HG03159 (cell line): ENCODE data around the gene SIGLEC9.

ENCODE experiments used
- ATAC-seq: cut with Tn5 transposase; IDR thresholded peaks from one replicate; pipeline ENCODE4 v1.9.1; 2021; ENCODE audit warnings: mild to moderate bottlenecking, moderate library complexity; ENCODE audit not compliant: unreplicated experiment

The SIGLEC9 gene

DNA sequence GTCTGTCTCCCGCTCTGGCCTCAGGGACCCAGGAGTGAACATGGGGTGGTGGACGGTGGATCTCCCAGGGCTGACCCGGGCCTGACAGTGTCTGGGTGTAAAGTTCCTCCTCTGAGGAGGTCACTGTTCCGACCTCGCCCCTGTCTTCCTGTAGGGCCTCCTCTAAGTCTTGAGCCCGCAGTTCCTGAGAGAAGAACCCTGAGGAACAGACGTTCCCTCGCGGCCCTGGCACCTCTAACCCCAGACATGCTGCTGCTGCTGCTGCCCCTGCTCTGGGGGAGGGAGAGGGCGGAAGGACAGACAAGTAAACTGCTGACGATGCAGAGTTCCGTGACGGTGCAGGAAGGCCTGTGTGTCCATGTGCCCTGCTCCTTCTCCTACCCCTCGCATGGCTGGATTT, at the start of gene SIGLEC9:
TSS of gene SIGLEC9 (plus strand) at position 178 of the 400 bp plus-strand sequence. CDS start at position 247, 69 bp downstream.
- ATAC-seq = no peak

DNA sequence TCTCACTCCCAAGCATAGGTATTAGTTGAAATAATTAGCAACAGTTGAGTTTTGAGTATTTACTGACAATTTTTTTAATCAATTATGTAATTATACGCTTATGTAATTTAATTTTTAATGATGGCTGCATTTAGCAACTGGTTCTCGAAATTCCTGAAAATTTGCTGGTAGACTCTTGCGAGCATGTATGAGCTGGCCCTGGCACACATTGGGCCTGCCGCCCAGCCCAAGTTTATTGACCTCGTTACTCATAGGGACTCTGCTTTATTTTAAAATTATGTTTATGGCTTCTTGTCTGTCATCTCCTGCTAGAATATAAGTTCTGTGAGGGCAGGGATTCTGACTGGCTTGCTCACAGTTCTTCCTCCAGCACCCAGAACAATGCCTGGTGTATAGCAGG, 48.7 kb upstream of the SIGLEC9 start:
- no peak for ATAC-seq

- no peak for ATAC-seq
These were observed 48.0 kb upstream of the SIGLEC9 start for GRCh38 chr19:51076631-51077213.

DNA sequence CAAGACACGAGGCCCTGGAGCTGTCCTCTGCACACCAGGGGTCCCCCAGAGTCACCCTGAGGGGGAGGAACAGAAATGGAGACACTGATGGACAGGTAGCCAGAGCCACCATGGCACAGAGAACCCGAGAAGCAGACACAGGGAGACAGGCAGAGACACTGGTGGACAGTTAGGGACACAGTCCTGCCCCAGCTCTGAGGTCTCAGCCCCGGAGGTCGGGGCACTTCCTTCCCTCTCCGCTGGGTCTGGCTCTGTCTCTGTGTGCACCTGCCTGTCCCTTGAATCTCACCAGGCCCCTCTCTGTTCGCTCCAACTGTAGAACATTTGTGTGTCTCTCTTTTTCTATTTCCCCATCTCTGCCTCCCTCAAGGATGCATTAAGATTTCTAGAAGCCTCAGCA, 46.6 kb upstream of the SIGLEC9 start:
- no peak for ATAC-seq

DNA sequence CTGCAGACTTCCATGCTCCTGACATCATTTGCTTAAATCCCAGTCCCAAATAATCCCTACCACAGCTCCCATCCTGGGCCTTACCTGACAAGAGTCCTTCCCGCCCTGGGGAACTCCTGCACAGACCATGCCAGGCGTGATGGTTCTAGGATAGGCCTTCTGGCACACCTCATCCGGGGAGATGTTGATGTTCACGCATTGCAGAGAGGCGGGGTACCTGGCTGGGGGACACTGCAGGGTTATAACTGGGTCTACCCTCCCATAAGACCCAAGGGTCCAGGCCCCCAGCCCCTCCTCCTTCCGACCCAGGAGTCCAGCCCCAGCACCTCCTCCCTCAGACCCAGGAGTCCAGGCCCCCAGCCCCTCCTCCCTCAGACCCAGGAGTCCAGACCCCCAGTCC, 46.0 kb upstream of the SIGLEC9 start:
- ATAC-seq = no peak

DNA sequence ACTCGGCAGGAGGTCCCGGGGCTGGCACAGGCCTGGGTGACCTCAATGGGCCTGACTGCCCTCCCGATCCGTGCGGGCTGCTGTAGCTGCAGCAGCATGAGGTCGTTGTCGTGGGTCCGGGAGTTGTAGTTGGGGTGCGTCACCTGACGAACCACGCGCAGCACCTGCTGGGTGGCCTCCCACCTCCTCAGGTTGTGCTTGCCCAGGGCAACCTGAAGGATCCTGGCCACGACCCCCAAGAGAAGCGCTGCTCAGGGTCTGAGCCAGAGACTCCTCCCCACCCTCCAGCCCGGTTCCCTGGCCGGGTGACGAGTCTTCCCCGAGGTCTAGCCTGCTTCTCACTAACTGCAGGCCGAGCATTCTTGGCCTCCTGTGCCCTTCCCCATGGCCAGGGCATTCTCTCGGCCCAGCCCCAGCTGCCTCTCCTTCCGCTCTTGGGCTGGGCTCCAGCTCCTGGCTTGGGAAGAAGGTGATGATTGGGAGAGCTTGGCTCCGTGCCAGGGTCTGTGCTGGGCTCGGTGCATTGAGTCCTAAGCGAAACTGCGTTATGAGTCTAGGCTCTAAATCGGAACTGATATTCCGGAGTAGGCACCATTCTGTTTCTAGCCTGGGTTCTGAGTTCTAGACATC, 45.1 kb upstream of the SIGLEC9 start:
- no peak for ATAC-seq

GRCh38 chr19:51081476-51081875, 43.2 kb upstream of the SIGLEC9 start:
- ATAC-seq = no peak

DNA sequence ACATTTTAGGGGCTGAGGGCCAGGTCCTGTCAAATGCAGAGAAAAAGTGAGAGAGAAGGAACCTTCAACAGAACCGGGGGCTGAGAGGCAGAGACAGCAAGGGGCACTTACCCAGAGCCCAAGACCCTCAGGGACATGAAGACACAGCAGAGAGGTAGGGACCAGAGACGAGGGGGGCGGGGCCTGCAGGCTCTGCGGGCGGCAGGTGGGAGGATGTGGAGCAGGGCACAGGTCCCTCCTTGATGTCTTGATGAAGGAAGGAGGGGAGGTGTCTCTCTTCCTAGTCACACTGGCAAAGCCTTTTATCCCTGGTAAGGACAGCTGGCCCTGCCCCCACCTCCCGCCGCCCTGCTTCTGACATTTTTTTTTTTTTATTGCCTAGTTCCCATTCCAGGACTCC, 42.1 kb upstream of the SIGLEC9 start, which contains the start of gene KLK14:
TSS of gene KLK14 (minus strand) at position 277 of the 400 bp plus-strand sequence. CDS start at position 4, 273 bp downstream.
- no peak for ATAC-seq

GRCh38 chr19:51083181-51083580, 41.5 kb upstream of the SIGLEC9 start:
- no peak for ATAC-seq

GRCh38 chr19:51083783-51084182, 40.9 kb upstream of the SIGLEC9 start:
- no peak for ATAC-seq

DNA sequence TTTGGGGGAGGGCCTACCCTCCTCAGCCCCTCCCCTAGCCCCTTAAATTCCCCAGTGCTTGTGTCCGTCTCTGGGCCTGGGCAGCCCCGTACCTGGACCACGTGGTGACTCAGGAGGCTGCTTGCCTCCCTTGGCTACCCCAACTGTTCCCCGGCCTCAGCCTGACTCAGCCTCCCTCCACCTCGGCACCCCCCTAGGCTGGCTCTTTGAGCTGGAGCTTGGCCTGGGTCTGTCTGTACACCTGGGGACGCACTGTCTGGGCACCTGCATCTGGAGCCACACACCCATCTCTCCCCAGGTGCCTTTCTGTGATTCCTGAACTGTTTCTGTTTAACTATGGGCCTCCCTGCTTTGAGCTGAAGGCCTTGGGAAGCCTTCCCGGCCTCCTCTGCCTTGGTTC, 40.2 kb upstream of the SIGLEC9 start:
- ATAC-seq = no peak

DNA sequence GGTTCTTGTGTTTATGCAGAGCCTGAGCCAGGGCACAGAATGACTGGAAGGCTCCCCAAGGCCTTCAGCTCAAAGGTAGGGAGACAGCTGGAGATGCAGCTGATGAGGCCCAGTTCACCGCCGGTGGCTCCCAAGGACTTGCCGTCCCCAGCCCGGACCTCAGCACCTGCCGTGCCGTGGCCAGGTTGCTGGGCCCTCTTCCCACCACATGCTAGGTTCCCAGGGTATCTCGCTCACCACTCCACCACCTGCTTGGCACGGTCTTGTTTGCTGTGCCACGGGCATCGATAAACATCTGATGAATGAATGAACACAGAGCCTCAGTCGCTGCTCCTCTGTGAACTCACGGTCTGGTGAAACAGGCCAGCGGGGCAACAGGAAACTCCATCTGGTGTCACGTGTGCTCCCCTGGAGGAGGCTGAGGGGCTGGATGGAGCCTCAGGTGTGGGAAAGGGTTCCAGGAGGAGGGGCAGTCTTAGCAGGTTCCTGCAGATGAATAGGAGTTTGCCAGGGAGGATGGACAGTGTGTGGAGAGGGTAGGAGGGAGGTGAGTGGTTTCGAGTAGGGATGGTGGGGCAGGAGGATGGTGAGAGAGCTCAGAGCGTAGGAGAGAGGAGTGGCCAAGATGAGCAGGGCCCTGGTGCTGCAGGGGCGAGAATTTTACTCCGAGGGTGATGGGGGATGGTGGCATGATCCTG, 38.4 kb upstream of the SIGLEC9 start:
- no peak for ATAC-seq

DNA sequence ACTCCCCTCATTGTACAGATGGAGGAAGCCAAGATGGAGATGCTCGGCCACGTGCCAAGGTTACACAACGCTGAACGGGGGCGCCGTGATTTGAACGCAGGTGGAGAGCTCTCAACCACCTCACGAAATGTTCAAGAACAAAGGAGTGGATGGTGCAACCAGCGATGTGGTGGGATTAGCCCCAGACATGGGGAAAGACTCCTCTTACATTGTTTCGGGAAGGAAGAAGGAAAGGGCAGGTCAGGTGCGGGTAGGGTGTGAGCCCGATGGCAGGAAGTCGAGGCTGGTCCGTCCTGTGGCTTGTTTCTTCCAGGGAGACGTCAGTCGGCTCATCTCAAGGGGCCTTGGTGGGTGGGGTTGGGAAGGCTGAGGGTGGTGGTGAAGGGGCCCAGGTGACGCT, 34.9 kb upstream of the SIGLEC9 start:
- no peak for ATAC-seq

GRCh38 chr19:51090471-51090870, 34.2 kb upstream of the SIGLEC9 start:
- ATAC-seq = no peak

- no peak for ATAC-seq
These were observed 33.6 kb upstream of the SIGLEC9 start for GRCh38 chr19:51091126-51091525.

DNA sequence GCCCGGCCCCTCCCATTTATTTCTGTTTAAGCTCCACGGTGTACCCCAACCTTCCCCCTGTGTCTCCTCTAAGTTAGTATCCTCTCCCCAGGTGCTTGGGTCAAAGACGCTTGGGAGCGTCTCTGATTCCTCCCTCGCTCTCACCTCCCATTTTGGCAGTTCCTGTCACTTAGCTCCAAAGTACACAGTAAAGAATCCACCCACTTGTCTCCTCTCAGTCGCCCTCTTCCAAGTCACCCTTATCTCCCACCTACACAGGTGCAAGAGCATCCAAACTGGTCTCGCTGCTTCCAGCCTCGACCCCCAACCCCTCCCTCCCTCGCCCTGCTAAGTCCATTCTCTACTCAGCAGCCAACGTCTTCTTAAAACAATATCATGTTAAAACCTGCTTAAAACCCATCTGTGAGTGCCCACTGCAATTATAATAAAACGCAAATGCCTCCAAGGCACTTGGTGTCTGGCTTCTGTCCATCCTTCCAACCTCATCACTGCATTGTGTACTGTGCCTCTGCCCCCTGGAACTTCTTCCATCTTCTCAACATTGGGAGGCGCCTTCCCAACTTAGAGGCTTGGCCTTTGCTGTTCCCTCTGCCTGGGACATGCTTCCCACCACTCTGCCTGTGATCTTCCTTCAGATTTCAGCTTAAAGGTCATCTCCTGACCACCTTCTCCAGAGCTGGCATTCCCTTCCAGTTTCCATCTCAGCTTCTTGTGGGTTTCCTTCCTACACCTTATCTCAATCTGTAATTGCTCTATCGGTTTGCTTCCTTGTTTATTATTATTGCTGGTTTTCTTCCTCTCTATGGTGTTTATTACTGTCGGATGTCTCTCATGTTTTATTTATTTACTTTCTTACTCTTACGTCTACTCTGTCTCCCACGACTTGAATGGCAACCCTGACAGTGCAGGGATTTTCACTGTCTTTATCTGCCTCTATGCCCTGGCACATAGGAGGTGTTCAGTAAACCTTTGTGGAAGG, 32.5 kb upstream of the SIGLEC9 start:
- ATAC-seq = no peak

DNA sequence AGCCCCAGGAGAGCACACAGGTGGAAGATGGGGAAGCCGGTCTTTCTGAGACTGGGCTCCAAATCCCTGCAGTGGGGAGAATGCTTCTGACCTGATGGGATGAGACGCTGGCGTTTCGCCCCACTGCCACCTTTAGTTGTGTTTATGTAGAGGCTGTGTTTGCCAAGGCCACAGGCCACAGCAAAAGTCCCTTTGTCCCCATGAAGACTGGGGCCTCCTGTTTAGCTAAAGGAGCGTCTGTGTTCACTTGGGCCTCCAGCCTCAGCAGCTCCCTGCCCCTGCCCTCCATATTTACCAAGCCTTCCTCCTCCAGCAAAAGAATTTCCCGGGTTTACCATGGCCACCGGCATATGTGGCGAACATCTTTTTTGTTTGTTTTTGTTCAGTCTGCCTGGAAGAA, 31.6 kb upstream of the SIGLEC9 start:
- no peak for ATAC-seq

DNA sequence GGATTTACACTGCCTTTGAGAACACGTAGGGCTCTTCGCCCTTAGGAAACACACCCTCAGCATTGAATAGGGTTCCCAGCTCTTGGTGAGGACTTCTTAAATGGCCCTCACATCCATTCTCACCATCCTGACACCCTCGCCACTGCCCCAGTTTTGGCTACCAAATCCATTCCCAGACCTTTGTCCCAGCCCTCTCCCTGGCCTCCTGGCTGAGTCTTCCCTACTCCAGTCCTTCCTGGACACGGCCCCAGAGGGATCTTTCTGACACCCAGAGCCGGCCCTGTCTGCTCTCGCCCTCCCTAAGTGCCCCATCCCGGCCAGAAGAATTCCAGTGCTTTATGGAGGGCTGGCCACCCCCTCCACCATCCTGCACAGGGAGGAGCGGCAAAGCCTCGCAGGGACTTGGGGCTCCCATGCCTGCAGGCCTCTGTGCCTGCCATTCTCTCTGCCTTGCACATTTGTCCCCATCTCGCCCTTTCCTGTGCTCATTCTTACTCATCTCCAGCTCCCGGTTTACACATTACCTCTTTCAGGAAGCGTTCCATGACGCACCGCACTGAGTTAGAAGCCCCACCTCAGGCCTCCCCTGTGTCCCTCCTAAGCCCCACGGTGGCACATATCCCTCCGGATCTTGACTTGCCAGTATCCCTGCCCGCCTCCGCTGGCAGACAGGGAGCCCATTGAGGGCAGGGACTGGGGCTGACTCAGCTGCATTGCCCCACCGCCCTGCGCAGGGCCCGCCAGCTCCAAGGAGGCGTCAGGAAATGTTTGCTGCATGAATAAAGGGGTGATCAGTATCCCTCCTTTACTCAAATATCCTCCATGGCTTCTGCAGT, 31.0 kb upstream of the SIGLEC9 start:
- ATAC-seq = no peak

- no peak for ATAC-seq
These were observed 29.9 kb upstream of the SIGLEC9 start for GRCh38 chr19:51094696-51095279.
